ENCODE data around the gene NOTCH4. TPM values are rescaled to one million over a fixed set of nuclear protein-coding genes. Genes with fewer than 3 reads are reported as not detected.
"Not testable (repeated sequence)": the region's sequence is repeated elsewhere in the genome, so short reads cannot be mapped to it uniquely, and the experiment has no call there.

Gene NOTCH4
- total and polyA plus RNA-seq, 3 experiments from 2014 or later = 0.71 to 1.4 (median 1.3) TPM

- H3K4me3 ChIP-seq (ENCODE audit: low read length); H3K27me3 Mint-ChIP-seq; H3K27me3 ChIP-seq (ENCODE audit: insufficient read depth, low read length, poor library complexity, severe bottlenecking); H3K9me3 ChIP-seq (ENCODE audit: low read length); H3K9me3 Mint-ChIP-seq; CTCF ChIA-PET; H3K27ac ChIP-seq (ENCODE audit: low read depth, low read length): not testable (repeated sequence)
- peak overlapping the region; percentile 49 to 97 (median 90) for H3K4me3 Mint-ChIP-seq
- POLR2A ChIA-PET = interaction anchor here (0.5 kb wide), 1 partner anchor 451 kb away, joined by 7 read pairs; no protein-coding TSS in a partner anchor
- peak overlapping the region; percentile 33 to 99 (median 96) for H3K27ac Mint-ChIP-seq
- DNase-seq = peak in 1 of 5 donors; percentile 34
- Histone ChIP-seq H3K4me1 (ENCODE audit: insufficient read depth, low read length) (peaks cover 38% of the 10 kb centered on the region), H3K36me3 (ENCODE audit: insufficient read depth, low read length) (peaks cover 35% of the 10 kb centered on the region)
- peaks cover 12 to 83% (median 20%) of the 10 kb centered on the region in 3 donors for H3K36me3 Mint-ChIP-seq
- H3K4me1 Mint-ChIP-seq = peaks cover 37 to 64% (median 40%) of the 10 kb centered on the region in 3 donors
Observed at GRCh38 chr6:32187725-32188380, 36.0 kb downstream of the NOTCH4 start.

- peak in 1 of 5 donors; percentile 43 for DNase-seq
- H3K4me1 ChIP-seq (ENCODE audit: insufficient read depth, low read length) = peaks cover 36% of the 10 kb centered on the region
- H3K9me3 ChIP-seq (ENCODE audit: low read length) = no peaks in the 10 kb centered on the region
- Mint-ChIP-seq H3K4me1 (peaks cover 37 to 64% (median 39%) of the 10 kb centered on the region in 3 donors), H3K9me3 (no peaks in the 10 kb centered on the region), H3K27ac (peak overlapping the region; percentile 84 to 99 (median 96)), H3K36me3 (peaks cover 12 to 82% (median 20%) of the 10 kb centered on the region in 3 donors), H3K4me3 (peak overlapping the region; percentile 49 to 89 (median 71)), H3K27me3 (peaks cover 0 to 1% of the 10 kb centered on the region in 2 donors)
- no peaks in the 10 kb centered on the region for H3K27me3 ChIP-seq (ENCODE audit: insufficient read depth, low read length, poor library complexity, severe bottlenecking)
- POLR2A ChIA-PET = no interaction called here
- peak overlapping the region; percentile 38 for H3K27ac ChIP-seq (ENCODE audit: low read depth, low read length)
- no peak overlapping the region for H3K4me3 ChIP-seq (ENCODE audit: low read length)
- H3K36me3 ChIP-seq (ENCODE audit: insufficient read depth, low read length) = peaks cover 35% of the 10 kb centered on the region
- CTCF ChIA-PET = no interaction called here
Observed at GRCh38 chr6:32187009-32187709, 36.7 kb downstream of the NOTCH4 start.

- peak overlapping the region; percentile 38 for H3K27ac ChIP-seq (ENCODE audit: low read depth, low read length)
- H3K27me3 Mint-ChIP-seq; H3K9me3 ChIP-seq (ENCODE audit: low read length); H3K4me3 ChIP-seq (ENCODE audit: low read length); H3K9me3 Mint-ChIP-seq; H3K27me3 ChIP-seq (ENCODE audit: insufficient read depth, low read length, poor library complexity, severe bottlenecking); CTCF ChIA-PET: not testable (repeated sequence)
- Mint-ChIP-seq H3K27ac (peak overlapping the region; percentile 84 to 99 (median 96)), H3K4me3 (peak overlapping the region; percentile 49 to 89 (median 71)), H3K4me1 (peaks cover 37 to 60% (median 41%) of the 10 kb centered on the region in 3 donors), H3K36me3 (peaks cover 9 to 81% (median 20%) of the 10 kb centered on the region in 3 donors)
- POLR2A ChIA-PET = interaction anchor here (0.7 kb wide), 1 partner anchor 682 kb away, joined by 7 read pairs; no protein-coding TSS in a partner anchor
- DNase-seq = peak in 1 of 5 donors; percentile 40
- H3K36me3 ChIP-seq (ENCODE audit: insufficient read depth, low read length) = peaks cover 33% of the 10 kb centered on the region
- peaks cover 37% of the 10 kb centered on the region for H3K4me1 ChIP-seq (ENCODE audit: insufficient read depth, low read length)
Observed at GRCh38 chr6:32186151-32186840, 37.6 kb downstream of the NOTCH4 start.

- DNase-seq = peak in 4 of 5 donors; percentile 29 to 69 (median 54)
- Histone ChIP-seq H3K36me3 (ENCODE audit: insufficient read depth, low read length) (peaks cover 30% of the 10 kb centered on the region), H3K27ac (ENCODE audit: low read depth, low read length) (peak overlapping the region; percentile 31), H3K4me1 (ENCODE audit: insufficient read depth, low read length) (peaks cover 43% of the 10 kb centered on the region)
- CTCF ChIA-PET; H3K9me3 Mint-ChIP-seq; H3K27me3 Mint-ChIP-seq; H3K9me3 ChIP-seq (ENCODE audit: low read length); H3K4me3 ChIP-seq (ENCODE audit: low read length); H3K27me3 ChIP-seq (ENCODE audit: insufficient read depth, low read length, poor library complexity, severe bottlenecking): not testable (repeated sequence)
- H3K27ac Mint-ChIP-seq = peak overlapping the region; percentile 84 to 99 (median 96)
- H3K4me3 Mint-ChIP-seq = peak overlapping the region in 6 of 7 donors; percentile 13 to 80 (median 45)
- peaks cover 5 to 82% (median 22%) of the 10 kb centered on the region in 3 donors for H3K36me3 Mint-ChIP-seq
- POLR2A ChIA-PET = interaction anchor here (0.6 to 1.0 kb wide), 5 partner anchors 10 to 708 kb away, joined by 3 to 7 read pairs (median 6); no protein-coding TSS in a partner anchor
- H3K4me1 Mint-ChIP-seq = peaks cover 36 to 59% (median 47%) of the 10 kb centered on the region in 3 donors
Observed at GRCh38 chr6:32185681-32186131, 38.2 kb downstream of the NOTCH4 start.

- peaks cover 55% of the 10 kb centered on the region for H3K4me1 ChIP-seq (ENCODE audit: insufficient read depth, low read length)
- Mint-ChIP-seq H3K27ac (peak within 1 kb of the TSS in 6 of 8 donors; percentile 29 to 98 (median 67)), H3K4me1 (peaks cover 45 to 67% (median 61%) of the 10 kb centered on the region in 3 donors), H3K27me3 (peaks cover 0 to 1% of the 10 kb centered on the region in 2 donors), H3K4me3 (no peak within 1 kb of the TSS), H3K36me3 (peaks cover 9 to 87% (median 29%) of the 10 kb centered on the region in 3 donors), H3K9me3 (no peaks in the 10 kb centered on the region)
- no peak within 1 kb of the TSS for H3K4me3 ChIP-seq (ENCODE audit: low read length)
- ChIA-PET POLR2A (no interaction called here), CTCF (no interaction called here)
- H3K27ac ChIP-seq (ENCODE audit: low read depth, low read length) = peak within 1 kb of the TSS; percentile 12
- DNase-seq = peak in 1 of 5 donors; percentile 45
- H3K27me3 ChIP-seq (ENCODE audit: insufficient read depth, low read length, poor library complexity, severe bottlenecking) = no peaks in the 10 kb centered on the region
- H3K9me3 ChIP-seq (ENCODE audit: low read length) = no peaks in the 10 kb centered on the region
- peaks cover 30% of the 10 kb centered on the region for H3K36me3 ChIP-seq (ENCODE audit: insufficient read depth, low read length)
Observed at GRCh38 chr6:32184084-32184640, 39.7 kb downstream of the NOTCH4 start, which contains the start of gene AGER. Gene AGER, minus strand, starts transcription at chr6:32184253. Its CDS starts 31 bp downstream, at chr6:32184222.

GRCh38 chr6:32183483-32184083 lies 40.3 kb downstream of the NOTCH4 start:
- Mint-ChIP-seq H3K4me1 (peaks cover 45 to 67% (median 61%) of the 10 kb centered on the region in 3 donors), H3K36me3 (peaks cover 9 to 87% (median 31%) of the 10 kb centered on the region in 3 donors)

GRCh38 chr6:32183030-32183429 lies 40.8 kb downstream of the NOTCH4 start:
- CTCF ChIA-PET = interaction anchor here (1.0 kb wide), 2 partner anchors 8 to 13 kb away, joined by 3 to 4 read pairs; no protein-coding TSS in a partner anchor
- H3K9me3 Mint-ChIP-seq = no peaks in the 10 kb centered on the region
- H3K4me1 ChIP-seq (ENCODE audit: insufficient read depth, low read length) = peaks cover 48% of the 10 kb centered on the region
- H3K9me3 ChIP-seq (ENCODE audit: low read length) = no peaks in the 10 kb centered on the region
- no peaks in the 10 kb centered on the region for H3K27me3 ChIP-seq (ENCODE audit: insufficient read depth, low read length, poor library complexity, severe bottlenecking)
- peaks cover 0 to 1% of the 10 kb centered on the region in 2 donors for H3K27me3 Mint-ChIP-seq
- H3K4me3 Mint-ChIP-seq = no peak overlapping the region
- H3K4me3 ChIP-seq (ENCODE audit: low read length) = no peak overlapping the region
- no peak for DNase-seq
- peak overlapping the region in 2 of 8 donors; percentile 74 to 91 for H3K27ac Mint-ChIP-seq
- H3K27ac ChIP-seq (ENCODE audit: low read depth, low read length) = no peak overlapping the region
- H3K36me3 Mint-ChIP-seq = peaks cover 9 to 83% (median 31%) of the 10 kb centered on the region in 3 donors
- peaks cover 30% of the 10 kb centered on the region for H3K36me3 ChIP-seq (ENCODE audit: insufficient read depth, low read length)
- peaks cover 44 to 66% (median 61%) of the 10 kb centered on the region in 3 donors for H3K4me1 Mint-ChIP-seq
- POLR2A ChIA-PET = interaction anchor here (1.1 kb wide), 1 partner anchor 10 kb away, joined by 4 read pairs; the partner anchor contains the start of gene GPSM3

More at GRCh38 chr6:32183483-32184083, 40.3 kb downstream of the NOTCH4 start:
- CTCF ChIA-PET = interaction anchor here (1.0 kb wide), 1 partner anchor 12 kb away, joined by 4 read pairs; no protein-coding TSS in a partner anchor
- peak overlapping the region; percentile 12 for H3K27ac ChIP-seq (ENCODE audit: low read depth, low read length)
- H3K9me3 ChIP-seq (ENCODE audit: low read length) = no peaks in the 10 kb centered on the region
- H3K4me3 Mint-ChIP-seq = no peak overlapping the region
- peaks cover 53% of the 10 kb centered on the region for H3K4me1 ChIP-seq (ENCODE audit: insufficient read depth, low read length)
- DNase-seq = peak in 1 of 5 donors; percentile 33
- no peaks in the 10 kb centered on the region for H3K27me3 ChIP-seq (ENCODE audit: insufficient read depth, low read length, poor library complexity, severe bottlenecking)
- POLR2A ChIA-PET = interaction anchor here (1.1 kb wide), 1 partner anchor 9 kb away, joined by 4 read pairs; the partner anchor contains the start of gene GPSM3
- H3K36me3 ChIP-seq (ENCODE audit: insufficient read depth, low read length) = peaks cover 30% of the 10 kb centered on the region
- H3K9me3 Mint-ChIP-seq = no peaks in the 10 kb centered on the region
- H3K4me3 ChIP-seq (ENCODE audit: low read length) = no peak overlapping the region
- H3K27me3 Mint-ChIP-seq = peaks cover 0 to 1% of the 10 kb centered on the region in 2 donors
- H3K27ac Mint-ChIP-seq = peak overlapping the region in 3 of 8 donors; percentile 11 to 91 (median 20)

All from CD8-positive, alpha-beta memory T cell (primary cell).